K562 (cell line): ENCODE data around the gene UROS. TPM values are rescaled to one million over a fixed set of nuclear protein-coding genes. Genes with fewer than 3 reads are reported as not detected.

ENCODE experiments used
- ATAC-seq: fragments of 200-7000 bp; cut with Tn5 transposase; 3 replicates; pipeline ENCODE4 v1.9.1; 2020; ENCODE audit warnings: moderate library complexity
- BruUV-seq: library from RNA; stranded (reverse); fragments of 400-500 nt; replicated peaks from 2 replicates; lab custom pipeline; 2021; lab: Mats Ljungman, UMichigan
- CTCF ChIA-PET: fragments of 300-600 bp; formaldehyde crosslinking; extraction: SDS; loops from one replicate; lab custom pipeline; 2021; ENCODE audit warnings: low intra/inter-chr PET ratio; lab: Yijun Ruan, JAX
- POLR2A ChIA-PET: fragments of 300-600, 350-650 bp; sonication (Branson Sonifier 250); formaldehyde crosslinking; extraction: SDS; loops from one replicate; lab custom pipeline; 2021; ENCODE audit warnings: antibody characterized with exemption, inconsistent platforms; lab: Yijun Ruan, JAX
- DNase-seq, 4 experiments: peaks; one replicate each; pipeline versions ENCODE4 v3.0.0 to v3.0.0-alpha.2; 2011 to 2018; ENCODE audit warnings: low spot score in 3 of 4, mixed read lengths in 3 of 4; ENCODE audit errors: extremely low read depth in 1 of 4
- FAIRE-seq: peaks from 2 replicates; lab custom pipeline; 2011; peaks lifted over from hg19 to GRCh38; lab: Jason Lieb, UNC
- H2AFZ ChIP-seq: 2 replicates; pipeline ENCODE4 v1.6.0; 2011; ENCODE audit warnings: low read depth, low read length, control low read depth, inconsistent platforms
- H3K27ac ChIP-seq: fragments of 200-600 bp; 3 replicates; pipeline ENCODE4 v1.8.0; 2011; ENCODE audit warnings: low read depth, mild to moderate bottlenecking, control low read depth, inconsistent platforms, low read length, moderate library complexity, mixed read lengths; ENCODE audit errors: extremely low read depth
- H3K27me3 ChIP-seq, 2 experiments: fragments of 300-600 bp in 1 of 2; 2 replicates in 1 of 2; 3 replicates in 1 of 2; pipeline versions ENCODE4 v1.6.0 to v1.8.0; 2011; ENCODE audit warnings: inconsistent platforms in 2 of 2, low read length in 2 of 2, mild to moderate bottlenecking in 1 of 2, mixed read lengths in 1 of 2, moderate library complexity in 1 of 2; ENCODE audit not compliant: control insufficient read depth in 2 of 2, insufficient read depth in 2 of 2
- H3K36me3 ChIP-seq: fragments of 300-600 bp; 3 replicates; pipeline ENCODE4 v1.8.0; 2011; ENCODE audit warnings: mild to moderate bottlenecking, low read length, inconsistent platforms; ENCODE audit not compliant: control insufficient read depth, insufficient read depth
- H3K4me1 ChIP-seq, 2 experiments: fragments of 200-600 bp in 1 of 2; replicated peaks in 1 of 2; 2 replicates in 1 of 2; 3 replicates in 1 of 2; pipeline versions ENCODE4 v1.5.1 to v1.8.0; 2011; ENCODE audit warnings: inconsistent platforms in 2 of 2, low read length in 2 of 2, mild to moderate bottlenecking in 1 of 2, mixed read lengths in 1 of 2, moderate library complexity in 1 of 2; ENCODE audit not compliant: control insufficient read depth in 2 of 2, insufficient read depth in 2 of 2
- H3K4me2 ChIP-seq: 2 replicates; pipeline ENCODE4 v1.6.1; 2011; ENCODE audit warnings: low read length, control low read depth, inconsistent platforms, mixed read lengths; ENCODE audit not compliant: insufficient read depth
- H3K4me3 ChIP-seq: fragments of 200-600 bp; sonication (generic), shearing (Covaris generic); 2 replicates; pipeline ENCODE4 v1.5.1; 2016; ENCODE audit warnings: control low read depth, inconsistent platforms
- H3K79me2 ChIP-seq: fragments of 200-600 bp; 3 replicates; pipeline ENCODE4 v1.8.0; 2011; ENCODE audit warnings: low read length, inconsistent platforms; ENCODE audit not compliant: control insufficient read depth, insufficient read depth
- H3K9ac ChIP-seq, 2 experiments: 2 replicates each; pipeline versions ENCODE4 v1.6.0 to v1.6.1; 2011; ENCODE audit warnings: low read depth in 2 of 2, low read length in 2 of 2, control low read depth in 1 of 2, inconsistent platforms in 1 of 2, mild to moderate bottlenecking in 1 of 2, mixed read lengths in 1 of 2; ENCODE audit not compliant: insufficient read depth in 1 of 2
- H3K9me1 ChIP-seq: one replicate; pipeline ENCODE4 v1.6.0; 2011; ENCODE audit warnings: inconsistent platforms, mild to moderate bottlenecking, low read length, moderate library complexity; ENCODE audit not compliant: control insufficient read depth, insufficient read depth
- H3K9me3 ChIP-seq: replicated peaks from 2 replicates; pipeline ENCODE4 v1.5.1; 2011; ENCODE audit warnings: low read depth, low read length, inconsistent platforms; ENCODE audit not compliant: control insufficient read depth, insufficient read depth
- H4K20me1 ChIP-seq: replicated peaks from 2 replicates; pipeline ENCODE4 v1.6.1; 2011; ENCODE audit warnings: low read length, inconsistent platforms, mixed read lengths; ENCODE audit not compliant: control insufficient read depth, insufficient read depth
- CTBP1 ChIP-seq: fragments of 450-650 bp; IDR thresholded peaks from 2 replicates; pipeline ENCODE4 v1.6.1; 2016; ENCODE audit warnings: borderline replicate concordance
- DMBX1 ChIP-seq: fragments of 250-450 bp; sonication (Bioruptor Pico); IDR thresholded peaks from 2 replicates; pipeline ENCODE4 v1.8.0; 2022; ENCODE audit warnings: inconsistent platforms, mild to moderate bottlenecking, moderate library complexity, borderline replicate concordance
- ETV6 ChIP-seq, 3 experiments: fragments of 150-350 bp in 1 of 3; sonication (generic) in 1 of 3; formaldehyde crosslinking in 1 of 3; IDR thresholded peaks; 2 replicates each; pipeline versions ENCODE4 v1.6.1 to v1.8.0; 2014 to 2022; ENCODE audit warnings: borderline replicate concordance in 2 of 3, low read depth in 2 of 3, antibody characterized with exemption in 1 of 3, low read length in 1 of 3, mild to moderate bottlenecking in 1 of 3, missing genetic modification reagents in 1 of 3
- MEF2D ChIP-seq: conservative IDR thresholded peaks from 2 replicates; pipeline ENCODE4 v1.6.1; 2016; ENCODE audit warnings: low read depth, missing genetic modification characterization, missing compliant biosample characterization
- NFE2 ChIP-seq: IDR thresholded peaks from 2 replicates; pipeline ENCODE4 v1.6.1; 2014; ENCODE audit warnings: antibody characterized with exemption, low read depth
- SMARCC2 ChIP-seq: fragments of 450-650 bp; IDR thresholded peaks from 2 replicates; pipeline ENCODE4 v1.6.1; 2017; ENCODE audit warnings: antibody characterized with exemption, moderate library complexity, mild to moderate bottlenecking, low read depth
- SP2 ChIP-seq: IDR thresholded peaks from 2 replicates; pipeline ENCODE4 v1.6.1; 2011; ENCODE audit warnings: mild to moderate bottlenecking, low read depth, low read length, moderate library complexity; ENCODE audit not compliant: poor library complexity, severe bottlenecking; ENCODE audit errors: extremely low read depth
- ZNF551 ChIP-seq: fragments of 250-450 bp; sonication (Bioruptor Pico); IDR thresholded peaks from 2 replicates; pipeline ENCODE4 v1.5.0; 2021; ENCODE audit warnings: mild to moderate bottlenecking, moderate library complexity
- ZNF57 ChIP-seq: fragments of 450-650 bp; formaldehyde crosslinking; IDR thresholded peaks from 2 replicates; pipeline ENCODE4 v1.4.0; 2020; ENCODE audit warnings: mild to moderate bottlenecking, moderate library complexity
- ZNF668 ChIP-seq: fragments of 250-450 bp; sonication (Bioruptor Pico); IDR thresholded peaks from 2 replicates; pipeline ENCODE4 v1.8.0; 2022; ENCODE audit warnings: mild to moderate bottlenecking, inconsistent platforms
- WGBS: fragments of 100-300 bp; shearing (Covaris generic); methylation state at CpG from one replicate; pipeline ENCODE4 v1.1.6; 2016; ENCODE audit warnings: low coverage, mixed read lengths; ENCODE audit not compliant: insufficient coverage; ENCODE audit errors: missing lambda C conversion rate; 5-methylcytosine and 5-hydroxymethylcytosine counted together
- in situ Hi-C: fragments of 300-500 bp; cut with MboI; formaldehyde crosslinking; loops from 4 replicates; pipeline ENCODE4 v1.15.0; 2018; ENCODE audit warnings: inconsistent platforms, mixed read lengths
- intact Hi-C: fragments of 100-400 bp; cut with micrococcal nuclease; formaldehyde crosslinking; loops from 2 replicates; pipeline ENCODE4 v1.14.2; 2022
- polyA plus RNA-seq, 8 experiments: library from polyadenylated mRNA; depleted of rRNA in 4 of 8; stranded (reverse) in 5 of 8; unstranded in 3 of 8; fragments of >200 nt; fragmentation: Nextera tagmentation in 2 of 8; fragmentation: Illumina TruSeq in 1 of 8; extraction: Ambion mirVana in 2 of 8; extraction: Trizol in 1 of 8; gene quantifications; 2 replicates each; pipeline versions ENCODE4 v1.2.1 to v1.2.3, GENCODE V29; 2011 to 2014; ENCODE audit warnings: inconsistent platforms in 1 of 8, missing spikeins in 1 of 8
- total RNA-seq, 7 experiments: library from RNA; depleted of rRNA in 6 of 7; stranded (reverse); fragments of >200 nt in 6 of 7; fragmentation: Illumina TruSeq in 2 of 7; extraction: Trizol in 2 of 7; gene quantifications; 2 replicates each; pipeline versions ENCODE4 v1.2.1 to v1.2.3, GENCODE V29; 2011 to 2021; ENCODE audit warnings: low replicate concordance in 1 of 7
- TF ChIP-seq, protein P1 (sequence below): fragments of 250-450 bp; sonication (Bioruptor Pico); IDR thresholded peaks from 2 replicates; pipeline ENCODE4 v1.8.0; 2021; ENCODE audit warnings: mild to moderate bottlenecking, moderate library complexity
- TF ChIP-seq, protein P2 (sequence below): fragments of 450-650 bp; formaldehyde crosslinking; IDR thresholded peaks from 2 replicates; pipeline ENCODE4 v1.4.0; 2022; ENCODE audit warnings: mild to moderate bottlenecking, moderate library complexity

Gene UROS
- total and polyA plus RNA-seq, 9 of the 15 experiments (the other 6 are each of a cell fraction or from before 2014, with no cell fraction given): 6.4 to 39.1 (median 32.3) TPM

DNA sequence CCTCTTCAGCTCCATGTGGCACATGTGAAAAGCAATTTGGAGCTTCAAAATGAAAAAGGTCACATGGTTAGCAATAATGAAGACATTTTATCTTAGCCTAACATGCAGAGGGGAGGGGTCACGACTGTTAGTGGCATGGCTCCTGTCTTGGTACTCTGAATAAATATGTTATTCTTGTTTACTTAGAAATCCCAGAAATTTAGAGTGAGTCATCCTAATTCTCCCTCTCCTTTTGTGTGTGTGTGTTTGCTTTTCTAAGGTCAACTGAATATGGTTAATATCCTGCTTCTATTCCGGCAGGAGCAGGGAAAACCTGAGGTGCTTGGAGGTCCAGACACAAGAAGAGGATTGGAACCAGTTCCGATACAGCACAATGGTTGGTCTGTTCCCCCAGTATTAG, 17.9 kb upstream of the UROS start:
- DNase-seq (no peak), ATAC-seq (no peak), FAIRE-seq (no peak)
- no peaks in the 10 kb centered on the region; a peak in 1 of 5 replicates for H3K4me1 ChIP-seq
- H3K4me3 ChIP-seq: no peak overlapping the region
- H3K36me3 ChIP-seq: peaks cover 81% of the 10 kb centered on the region
- no peaks in the 10 kb centered on the region for H3K9me1 ChIP-seq
- no peak overlapping the region for H3K4me2 ChIP-seq
- H3K27me3 ChIP-seq: no peaks in the 10 kb centered on the region
- in situ Hi-C loops: no loop called here
- H3K9me3 ChIP-seq: no peaks in the 10 kb centered on the region
- no TSS peak for BruUV-seq
- ChIA-PET POLR2A (no interaction called here), CTCF (no interaction called here)
- intact Hi-C loops: no loop called here
- H3K79me2 ChIP-seq: no peaks in the 10 kb centered on the region
- H2AFZ ChIP-seq: no peak overlapping the region
- 64% methylated on average over 2 of the region's 3 CpGs for WGBS
- H3K9ac ChIP-seq: no peak overlapping the region
- no peak overlapping the region for H3K27ac ChIP-seq
- H4K20me1 ChIP-seq: 0 out of 2 replicates have a peak, but pooled peaks cover 4% of the 10 kb centered on the region
- TF ChIP-seq, protein P1, sequence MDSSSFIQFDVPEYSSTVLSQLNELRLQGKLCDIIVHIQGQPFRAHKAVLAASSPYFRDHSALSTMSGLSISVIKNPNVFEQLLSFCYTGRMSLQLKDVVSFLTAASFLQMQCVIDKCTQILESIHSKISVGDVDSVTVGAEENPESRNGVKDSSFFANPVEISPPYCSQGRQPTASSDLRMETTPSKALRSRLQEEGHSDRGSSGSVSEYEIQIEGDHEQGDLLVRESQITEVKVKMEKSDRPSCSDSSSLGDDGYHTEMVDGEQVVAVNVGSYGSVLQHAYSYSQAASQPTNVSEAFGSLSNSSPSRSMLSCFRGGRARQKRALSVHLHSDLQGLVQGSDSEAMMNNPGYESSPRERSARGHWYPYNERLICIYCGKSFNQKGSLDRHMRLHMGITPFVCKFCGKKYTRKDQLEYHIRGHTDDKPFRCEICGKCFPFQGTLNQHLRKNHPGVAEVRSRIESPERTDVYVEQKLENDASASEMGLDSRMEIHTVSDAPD (CRISPR knock-in tag): no peak
- no peak for TF ChIP-seq ZNF57
- TF ChIP-seq CTBP1: no peak
- no peak for TF ChIP-seq ZNF551 (CRISPR knock-in tag)
- TF ChIP-seq SP2: no peak

DNA sequence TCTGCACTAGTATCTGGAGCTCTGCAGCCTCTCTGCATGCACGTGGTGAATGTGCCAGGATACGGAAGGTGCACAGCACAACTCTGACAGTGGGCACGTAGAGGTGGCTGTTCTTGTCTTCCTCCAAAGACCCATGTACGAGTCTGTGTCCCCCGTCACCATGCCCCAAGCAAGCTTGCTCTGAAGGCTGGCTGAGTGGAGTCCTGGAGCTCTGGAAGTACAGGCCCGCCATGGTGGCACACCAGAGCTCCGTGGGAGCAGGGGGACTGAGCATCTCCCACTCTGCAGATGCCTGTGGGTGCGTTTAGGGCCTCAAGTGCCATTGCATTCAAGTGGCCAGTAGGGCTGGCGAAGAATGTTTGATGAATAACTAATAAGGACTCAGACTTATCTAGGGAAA, 17.3 kb upstream of the UROS start:
- no peak overlapping the region for H2AFZ ChIP-seq
- no peaks in the 10 kb centered on the region for H3K79me2 ChIP-seq
- intact Hi-C loops: no loop called here
- no peak overlapping the region for H3K9ac ChIP-seq
- no peaks in the 10 kb centered on the region for H3K27me3 ChIP-seq
- CTCF ChIA-PET: no interaction called here
- H4K20me1 ChIP-seq: 0 out of 2 replicates have a peak, but pooled peaks cover 4% of the 10 kb centered on the region
- no peak overlapping the region for H3K4me3 ChIP-seq
- 87% methylated on average over 9 of the region's 9 CpGs for WGBS
- in situ Hi-C loops: no loop called here
- H3K9me1 ChIP-seq: no peaks in the 10 kb centered on the region
- FAIRE-seq (no peak), DNase-seq (no peak), ATAC-seq (no peak)
- H3K4me2 ChIP-seq: no peak overlapping the region
- no TSS peak for BruUV-seq
- no peaks in the 10 kb centered on the region; a peak in 1 of 5 replicates for H3K4me1 ChIP-seq
- no peaks in the 10 kb centered on the region for H3K9me3 ChIP-seq
- H3K36me3 ChIP-seq: peaks cover 82% of the 10 kb centered on the region
- no peak overlapping the region for H3K27ac ChIP-seq
- POLR2A ChIA-PET: no interaction called here
- TF ChIP-seq SMARCC2 (no peak), MEF2D (tag) (no peak), ETV6 (IDR thresholded peaks at IDR 0.05; ENCODE audit: borderline replicate concordance in 1 of 2, low read depth in 2 of 2, low read length in 1 of 2) (no peak), ETV6 (CRISPR knock-in tag; IDR thresholded peaks at IDR 0.05; ENCODE audit: borderline replicate concordance) (no peak), NFE2 (no peak), ZNF668 (CRISPR knock-in tag) (no peak), DMBX1 (CRISPR knock-in tag) (no peak)
- TF ChIP-seq, protein P2, sequence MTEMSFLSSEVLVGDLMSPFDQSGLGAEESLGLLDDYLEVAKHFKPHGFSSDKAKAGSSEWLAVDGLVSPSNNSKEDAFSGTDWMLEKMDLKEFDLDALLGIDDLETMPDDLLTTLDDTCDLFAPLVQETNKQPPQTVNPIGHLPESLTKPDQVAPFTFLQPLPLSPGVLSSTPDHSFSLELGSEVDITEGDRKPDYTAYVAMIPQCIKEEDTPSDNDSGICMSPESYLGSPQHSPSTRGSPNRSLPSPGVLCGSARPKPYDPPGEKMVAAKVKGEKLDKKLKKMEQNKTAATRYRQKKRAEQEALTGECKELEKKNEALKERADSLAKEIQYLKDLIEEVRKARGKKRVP (CRISPR knock-in tag): no peak
